HTR-8/SVneo (cell line): ENCODE results near the gene SMARCAD1.

Experiments used
- DNase-seq: peaks from one replicate; pipeline ENCODE4 v3.0.0; 2011; ENCODE audit warnings: low spot score, mixed read lengths; ENCODE audit not compliant: insufficient read length
- FAIRE-seq: peaks from 2 replicates; lab custom pipeline; 2011; peaks lifted over from hg19 to GRCh38; lab: Jason Lieb, UNC

The SMARCAD1 gene

GRCh38 chr4:94225449-94225848, 17.8 kb downstream of the SMARCAD1 start:
- no peak for DNase-seq
- no peak for FAIRE-seq

GRCh38 chr4:94226763-94227162, 19.1 kb downstream of the SMARCAD1 start:
- no peak for DNase-seq
- FAIRE-seq, result no peak

- DNase-seq (no peak), FAIRE-seq (no peak)
These were observed 21.0 kb downstream of the SMARCAD1 start for GRCh38 chr4:94228493-94229216.

GRCh38 chr4:94232519-94232918, 24.9 kb downstream of the SMARCAD1 start:
- DNase-seq (no peak), FAIRE-seq (no peak)

- FAIRE-seq, result no peak
- DNase-seq, result no peak
These were observed 28.2 kb downstream of the SMARCAD1 start for GRCh38 chr4:94235825-94236224.

GRCh38 chr4:94237271-94237670, 29.6 kb downstream of the SMARCAD1 start:
- DNase-seq (no peak), FAIRE-seq (no peak)

GRCh38 chr4:94238160-94238559, 30.5 kb downstream of the SMARCAD1 start:
- no peak for FAIRE-seq
- no peak for DNase-seq

GRCh38 chr4:94240384-94240783, 32.7 kb downstream of the SMARCAD1 start:
- FAIRE-seq, result no peak
- no peak for DNase-seq

GRCh38 chr4:94244087-94244828, 36.6 kb downstream of the SMARCAD1 start:
- no peak for DNase-seq
- no peak for FAIRE-seq

- DNase-seq (no peak), FAIRE-seq (no peak)
These were observed 37.1 kb downstream of the SMARCAD1 start for GRCh38 chr4:94244829-94245185.

GRCh38 chr4:94251094-94251493, 43.4 kb downstream of the SMARCAD1 start:
- no peak for FAIRE-seq

GRCh38 chr4:94253036-94253435, 45.4 kb downstream of the SMARCAD1 start:
- DNase-seq, result no peak

More at GRCh38 chr4:94251094-94251493, 43.4 kb downstream of the SMARCAD1 start:
- no peak for DNase-seq

GRCh38 chr4:94256144-94256783, 48.6 kb downstream of the SMARCAD1 start:
- DNase-seq, result no peak
- no peak for FAIRE-seq

More at GRCh38 chr4:94253036-94253435, 45.4 kb downstream of the SMARCAD1 start:
- FAIRE-seq, result no peak

GRCh38 chr4:94256828-94257227, 49.2 kb downstream of the SMARCAD1 start:
- no peak for FAIRE-seq
- no peak for DNase-seq

- peak; percentile 20 for DNase-seq
- FAIRE-seq, result no peak
These were observed 54.7 kb downstream of the SMARCAD1 start for GRCh38 chr4:94262163-94263016.

- DNase-seq (no peak), FAIRE-seq (no peak)
These were observed 59.4 kb downstream of the SMARCAD1 start for GRCh38 chr4:94267037-94267436.

- no peak for FAIRE-seq
- DNase-seq, result no peak
These were observed 63.6 kb downstream of the SMARCAD1 start for GRCh38 chr4:94271248-94271647.

GRCh38 chr4:94274912-94275311, 67.2 kb downstream of the SMARCAD1 start:
- DNase-seq, result no peak
- FAIRE-seq, result no peak

GRCh38 chr4:94276204-94276603, 68.5 kb downstream of the SMARCAD1 start:
- FAIRE-seq (no peak), DNase-seq (no peak)

- no peak for FAIRE-seq
- no peak for DNase-seq
These were observed 69.9 kb downstream of the SMARCAD1 start for GRCh38 chr4:94277534-94277933.
